Naive thymus-derived CD4-positive, alpha-beta T cell (primary cell): Measurements from ENCODE around the gene ALDH3B2. TPM values are rescaled to one million over a fixed set of nuclear protein-coding genes. Genes with fewer than 3 reads are reported as not detected.

Source experiments
- polyA plus RNA-seq, 2 donors: library from polyadenylated mRNA; unstranded; fragments of 300-500 nt; fragmentation: Illumina TruSeq; gene quantifications; one replicate each; pipeline ENCODE4 v1.2.3, GENCODE V29; 2021
- total RNA-seq, 6 experiments: library from RNA in 5 of 6; stranded (reverse) in 5 of 6; gene quantifications; 1 replicate in 5 of 6; 2 replicates in 1 of 6; pipeline ENCODE4 v1.2.3 and lab custom pipeline; 2021 to 2026

Gene ALDH3B2
- total and polyA plus RNA-seq, 7 experiments from 2014 or later, result not detected

Other genes with a start within 250 kb of the ALDH3B2 start
- 10 to 100 TPM; 61.9 to 83.9 (median 77.7) TPM for gene RPS6KB2, start 246.1 kb downstream of the ALDH3B2 start, total RNA-seq
- 10 to 100 TPM; 45.2 to 46.6 TPM for gene RPS6KB2, start 246.1 kb downstream of the ALDH3B2 start, polyA plus RNA-seq
- gene PTPRCAP, start 236.9 kb downstream of the ALDH3B2 start, total RNA-seq, result 100 to 1,000 TPM; 134 to 357 (median 194) TPM
- 100 to 1,000 TPM; 498 to 670 TPM for gene PTPRCAP, start 236.9 kb downstream of the ALDH3B2 start, polyA plus RNA-seq
- gene CORO1B, start 231.1 kb downstream of the ALDH3B2 start, total RNA-seq, result 100 to 1,000 TPM in 1 of 5 experiments, 10 to 100 TPM in 4; 15.6 to 311 (median 28.5) TPM
- 10 to 100 TPM; 21.3 to 40.8 TPM for gene CORO1B, start 231.1 kb downstream of the ALDH3B2 start, polyA plus RNA-seq
- gene GPR152, start 221.9 kb downstream of the ALDH3B2 start, total RNA-seq, result not detected
- 1 to 10 TPM; 1.4 to 1.5 TPM for gene GPR152, start 221.9 kb downstream of the ALDH3B2 start, polyA plus RNA-seq
- gene CABP4, start 219.3 kb downstream of the ALDH3B2 start, total RNA-seq, result 10 to 100 TPM in 2 of 5 experiments, 1 to 10 TPM in 3; 2.5 to 17.1 (median 3.4) TPM
- gene CABP4, start 219.3 kb downstream of the ALDH3B2 start, polyA plus RNA-seq, result 1 to 10 TPM; 1.2 to 2.3 TPM
- 10 to 100 TPM; 52.4 to 94.6 (median 70.6) TPM for gene TMEM134, start 205.4 kb downstream of the ALDH3B2 start, total RNA-seq
- gene TMEM134, start 205.4 kb downstream of the ALDH3B2 start, polyA plus RNA-seq, result 100 to 1,000 TPM; 131 to 143 TPM
- 100 to 1,000 TPM; 107 to 156 (median 137) TPM for gene AIP, start 191.6 kb downstream of the ALDH3B2 start, total RNA-seq
- 100 to 1,000 TPM; 137 to 205 TPM for gene AIP, start 191.6 kb downstream of the ALDH3B2 start, polyA plus RNA-seq
- 100 to 1,000 TPM in 3 of 5 experiments, 10 to 100 TPM in 2; 78.9 to 133 (median 112) TPM for gene PITPNM1, start 169.3 kb downstream of the ALDH3B2 start, total RNA-seq
- gene PITPNM1, start 169.3 kb downstream of the ALDH3B2 start, polyA plus RNA-seq, result 10 to 100 TPM in 1 of 2 donors, 1 to 10 TPM in 1; 9.5 to 30.8 TPM
- gene CDK2AP2, start 166.5 kb downstream of the ALDH3B2 start, total RNA-seq, result 100 to 1,000 TPM in 1 of 5 experiments, 10 to 100 TPM in 4; 31.0 to 168 (median 61.9) TPM
- gene CDK2AP2, start 166.5 kb downstream of the ALDH3B2 start, polyA plus RNA-seq, result 10 to 100 TPM; 64.5 to 94.3 TPM
- not detected for gene CABP2, start 151.2 kb downstream of the ALDH3B2 start, total RNA-seq
- gene CABP2, start 151.2 kb downstream of the ALDH3B2 start, polyA plus RNA-seq, result not detected
- 100 to 1,000 TPM in 4 of 5 experiments, 10 to 100 TPM in 1; 77.2 to 265 (median 139) TPM for gene GSTP1, start 90.8 kb downstream of the ALDH3B2 start, total RNA-seq
- gene GSTP1, start 90.8 kb downstream of the ALDH3B2 start, polyA plus RNA-seq, result 100 to 1,000 TPM; 190 to 202 TPM
- 100 to 1,000 TPM; 198 to 253 (median 212) TPM for gene NDUFV1, start 67.7 kb downstream of the ALDH3B2 start, total RNA-seq
- 100 to 1,000 TPM; 111 to 113 TPM for gene NDUFV1, start 67.7 kb downstream of the ALDH3B2 start, polyA plus RNA-seq
- 10 to 100 TPM in 1 of 5 experiments, 1 to 10 TPM in 4; 3.1 to 10.4 (median 4.0) TPM for gene NUDT8, start 44.7 kb downstream of the ALDH3B2 start, total RNA-seq
- 1 to 10 TPM; 3.3 to 3.7 TPM for gene NUDT8, start 44.7 kb downstream of the ALDH3B2 start, polyA plus RNA-seq
- not detected for gene TBX10, start 34.9 kb downstream of the ALDH3B2 start, total RNA-seq
- gene TBX10, start 34.9 kb downstream of the ALDH3B2 start, polyA plus RNA-seq, result not detected
- gene ACY3, start 23.9 kb downstream of the ALDH3B2 start, total RNA-seq, result under 1 TPM in 3 of 5 experiments, not detected in 2; 0.29 to 0.49 (median 0.42) TPM
- under 1 TPM in 1 of 2 donors, not detected in 1; 0.57 TPM for gene ACY3, start 23.9 kb downstream of the ALDH3B2 start, polyA plus RNA-seq